GM12892 (cell line): Measurements from ENCODE around the gene CSTPP1.

ENCODE experiments used
- POLR2A ChIP-seq: IDR thresholded peaks from 2 replicates; pipeline ENCODE4 v1.6.1; 2011; ENCODE audit warnings: low read depth, low read length, control low read depth
- POLR2AphosphoS5 ChIP-seq: IDR thresholded peaks from 2 replicates; pipeline ENCODE4 v1.6.1; 2011; ENCODE audit warnings: low read depth, low read length, control low read depth

- no peak for TF ChIP-seq POLR2AphosphoS5
- TF ChIP-seq POLR2A, result no peak
These were observed 62.7 kb downstream of the CSTPP1 start for GRCh38 chr11:46999217-46999616.
